NAMALWA (cell line): Measurements from ENCODE around the gene RETREG2.

Experiments
- DNase-seq: peaks from one replicate; pipeline ENCODE4 v3.0.0-alpha.2; 2015; ENCODE audit warnings: low spot score

Gene RETREG2

GRCh38 chr2:219169930-219170654, 8.0 kb upstream of the RETREG2 start, which contains the start of gene SLC23A3:
Gene SLC23A3, minus strand, starts transcription at chr2:219170029. Its CDS starts 45 bp downstream, at chr2:219169984.
- DNase-seq: no peak

GRCh38 chr2:219171231-219171651, 6.8 kb upstream of the RETREG2 start:
- peak; percentile 67 for DNase-seq

- DNase-seq: no peak
These were observed 5.6 kb upstream of the RETREG2 start for GRCh38 chr2:219172231-219173154.

- no peak for DNase-seq
These were observed 4.9 kb upstream of the RETREG2 start for GRCh38 chr2:219173176-219173575.

GRCh38 chr2:219174146-219174545, 3.9 kb upstream of the RETREG2 start:
- DNase-seq: no peak

- DNase-seq: no peak
These were observed 3.3 kb upstream of the RETREG2 start for GRCh38 chr2:219174801-219175200.

GRCh38 chr2:219175486-219175885, 2.6 kb upstream of the RETREG2 start:
- DNase-seq: no peak

- DNase-seq: peak; percentile 65
These were observed 1.9 kb upstream of the RETREG2 start for GRCh38 chr2:219175928-219176817.

GRCh38 chr2:219176818-219177551, 1.1 kb upstream of the RETREG2 start, which contains the start of gene CNPPD1:
Gene CNPPD1, minus strand, starts transcription at chr2:219176925. Its CDS starts 97 bp downstream, at chr2:219176828.
- peak; percentile 92 for DNase-seq

- DNase-seq: peak; percentile 46
These were observed 501 bp downstream of the RETREG2 start for GRCh38 chr2:219178377-219179175.

- DNase-seq: no peak
These were observed 1.8 kb downstream of the RETREG2 start for GRCh38 chr2:219179601-219180465.

GRCh38 chr2:219180961-219181360, 2.9 kb downstream of the RETREG2 start:
- no peak for DNase-seq

- no peak for DNase-seq
These were observed 3.5 kb downstream of the RETREG2 start for GRCh38 chr2:219181531-219181930.

GRCh38 chr2:219182331-219183150, 4.5 kb downstream of the RETREG2 start:
- no peak for DNase-seq

GRCh38 chr2:219183151-219183772, 5.2 kb downstream of the RETREG2 start:
- no peak for DNase-seq

- DNase-seq: no peak
These were observed 6.0 kb downstream of the RETREG2 start for GRCh38 chr2:219184121-219184520.

- DNase-seq: no peak
These were observed 8.8 kb downstream of the RETREG2 start for GRCh38 chr2:219186754-219187456.
